ENCODE data around the gene NUFIP2.
"Not testable (repeated sequence)": the region's sequence is repeated elsewhere in the genome, so short reads cannot be mapped to it uniquely, and the experiment has no call there.

The NUFIP2 gene

DNA sequence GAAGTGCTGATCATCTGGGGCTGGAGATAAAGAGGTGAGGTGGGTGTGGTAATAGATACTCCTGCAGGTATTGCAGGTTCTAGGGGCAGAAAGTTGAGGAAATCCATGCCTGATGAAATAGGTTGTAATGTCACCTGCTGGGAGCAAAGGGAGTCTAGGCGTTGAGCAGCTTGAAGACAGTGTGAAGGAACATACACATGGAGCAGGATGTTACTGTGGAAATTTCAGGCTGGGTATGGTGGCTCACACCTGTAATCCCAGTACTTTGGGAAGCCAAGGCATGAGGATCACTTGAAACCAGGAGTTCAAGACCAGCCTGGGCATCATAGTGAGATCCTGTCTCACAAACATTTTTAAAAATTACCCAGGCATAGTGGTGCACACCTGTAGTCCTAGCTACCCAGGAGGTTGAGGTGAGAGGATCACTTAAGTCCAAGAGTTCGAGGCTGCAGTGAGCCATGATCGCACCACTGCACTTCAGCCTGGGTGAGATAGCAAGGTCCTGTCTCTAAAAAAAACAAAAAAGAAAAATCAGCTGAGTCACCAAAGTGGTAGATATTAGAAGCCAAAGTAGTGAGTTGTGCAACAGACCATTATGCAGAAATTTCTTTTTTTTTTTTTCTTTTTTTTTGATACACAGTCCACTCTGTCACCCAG, 56.3 kb downstream of the NUFIP2 start:
- DNase-seq, result no peak

DNA sequence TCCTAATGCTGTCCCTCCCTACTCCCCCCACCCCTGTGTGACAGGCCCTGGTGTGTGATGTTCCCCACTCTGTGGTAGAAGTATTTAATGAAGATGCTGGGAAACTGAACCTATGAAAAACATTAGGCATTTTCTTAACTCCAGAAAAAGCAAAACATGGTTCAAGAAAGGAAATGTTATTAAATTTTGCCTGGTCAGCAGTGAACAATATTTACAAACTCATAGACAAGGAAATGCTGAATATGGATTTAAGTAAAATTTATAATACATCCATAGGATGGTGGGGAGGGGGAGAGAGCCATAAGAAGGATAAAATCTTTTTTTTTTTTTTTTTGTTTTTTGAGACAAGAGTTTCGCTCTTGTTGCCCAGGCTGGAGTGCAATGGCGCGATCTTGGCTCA, 58.0 kb downstream of the NUFIP2 start:
- no peak for DNase-seq

DNA sequence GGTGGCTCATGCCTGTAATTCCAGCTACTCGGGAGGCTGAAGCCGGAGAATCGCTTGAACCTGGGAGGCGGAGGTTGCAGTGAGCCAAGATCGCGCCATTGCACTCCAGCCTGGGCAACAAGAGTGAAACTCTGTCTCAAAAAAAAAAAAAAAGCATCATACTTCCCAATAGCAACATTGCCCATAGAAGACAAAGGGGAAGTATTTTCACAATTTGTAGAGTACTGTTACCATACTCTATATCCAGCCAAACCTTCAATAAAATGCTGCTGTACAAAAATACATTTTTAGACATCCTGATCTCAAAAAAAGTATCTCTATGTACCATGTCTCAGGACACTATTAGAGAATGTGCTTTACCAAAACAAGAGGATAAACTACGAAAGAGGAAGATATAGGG, 59.0 kb downstream of the NUFIP2 start:
- not testable (repeated sequence) for DNase-seq

DNA sequence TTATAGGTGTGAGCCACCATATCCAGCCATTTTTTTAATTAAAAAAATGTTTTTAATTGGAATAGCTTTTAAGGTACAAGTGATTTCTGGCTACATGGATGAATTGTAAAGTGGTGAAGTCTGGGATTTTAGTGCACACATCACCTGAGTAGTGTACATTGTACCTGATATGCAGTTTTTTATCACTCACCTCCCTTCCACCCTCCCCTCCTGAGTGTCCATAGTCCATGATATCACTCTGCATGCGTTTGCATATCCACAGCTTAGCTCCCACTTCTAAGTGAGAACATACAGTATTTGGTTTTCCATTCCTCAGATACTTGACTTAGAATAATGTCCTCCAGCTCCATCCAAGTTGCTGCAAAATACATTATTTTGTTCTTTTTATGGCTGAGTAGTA, 60.6 kb downstream of the NUFIP2 start:
- DNase-seq, result no peak

DNA sequence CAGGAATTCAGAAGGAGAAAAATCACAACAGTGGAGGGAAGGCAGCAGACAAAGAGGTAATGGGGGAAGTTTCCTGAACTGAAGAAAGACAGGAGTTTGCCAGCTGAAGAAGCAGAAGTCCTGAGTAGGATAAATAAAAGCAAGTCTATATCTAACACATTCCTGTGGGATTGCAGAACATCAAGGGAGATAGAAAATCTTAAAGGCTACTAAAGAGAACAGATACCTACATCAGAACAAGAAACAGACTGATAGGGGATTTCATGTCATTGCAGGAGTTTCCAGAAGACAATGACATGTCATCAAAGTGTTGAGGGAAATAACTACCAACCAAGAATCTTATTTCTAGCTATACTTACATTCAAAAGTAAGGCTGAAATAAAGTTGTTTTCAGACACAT, 68.6 kb downstream of the NUFIP2 start:
- no peak for DNase-seq

DNA sequence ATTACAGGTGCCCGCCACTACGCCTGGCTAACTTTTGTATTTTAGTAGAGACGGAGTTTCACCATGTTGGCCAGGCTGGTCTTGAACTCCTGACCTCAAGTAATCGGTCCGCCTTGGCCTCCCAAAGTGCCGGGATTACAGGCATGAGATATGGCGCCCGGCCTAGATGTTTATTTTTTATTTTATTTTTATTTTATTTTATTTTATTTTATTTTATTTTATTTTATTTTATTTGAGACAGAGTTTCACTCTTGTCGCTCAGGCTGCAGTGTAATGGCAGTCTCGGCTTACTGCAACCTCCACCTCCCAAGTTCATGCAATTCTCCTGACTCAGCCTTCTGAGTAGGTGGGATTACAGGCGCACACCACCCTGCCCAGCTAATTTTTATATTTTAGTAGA, 72.6 kb downstream of the NUFIP2 start:
- not testable (repeated sequence) for DNase-seq

DNA sequence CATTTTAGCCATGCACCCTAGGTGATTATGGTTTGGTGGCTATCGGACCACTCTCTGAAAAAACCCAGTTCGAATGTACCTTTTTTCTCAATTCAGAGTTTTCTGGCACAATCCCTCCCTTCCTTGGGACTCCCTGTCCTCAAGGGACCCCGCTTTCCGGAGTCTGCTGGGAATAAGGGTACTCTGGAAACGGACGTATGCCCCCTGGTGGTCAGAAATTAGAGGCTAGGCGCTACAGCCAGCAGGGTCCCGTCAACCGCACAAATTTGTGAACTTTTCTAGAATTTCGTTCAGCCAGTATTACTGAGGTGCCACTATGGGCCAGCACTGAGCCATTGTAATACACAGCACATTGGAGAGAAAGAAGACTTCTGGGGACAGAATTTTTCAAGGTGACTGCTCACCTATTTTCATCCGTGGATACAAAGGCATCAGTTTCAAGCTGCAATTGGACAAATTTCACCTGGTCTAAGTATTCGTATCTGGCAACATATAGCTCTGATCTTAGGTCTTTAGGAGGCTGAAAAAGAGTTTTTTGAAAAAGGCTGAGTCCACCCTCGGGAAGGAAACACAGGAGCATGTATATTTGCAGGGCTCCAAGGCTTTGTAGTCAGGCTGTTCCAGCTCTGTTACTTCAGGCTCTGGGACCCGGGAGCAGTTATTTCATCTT, 74.4 kb downstream of the NUFIP2 start:
- peak; percentile 73 to 81 for DNase-seq

DNA sequence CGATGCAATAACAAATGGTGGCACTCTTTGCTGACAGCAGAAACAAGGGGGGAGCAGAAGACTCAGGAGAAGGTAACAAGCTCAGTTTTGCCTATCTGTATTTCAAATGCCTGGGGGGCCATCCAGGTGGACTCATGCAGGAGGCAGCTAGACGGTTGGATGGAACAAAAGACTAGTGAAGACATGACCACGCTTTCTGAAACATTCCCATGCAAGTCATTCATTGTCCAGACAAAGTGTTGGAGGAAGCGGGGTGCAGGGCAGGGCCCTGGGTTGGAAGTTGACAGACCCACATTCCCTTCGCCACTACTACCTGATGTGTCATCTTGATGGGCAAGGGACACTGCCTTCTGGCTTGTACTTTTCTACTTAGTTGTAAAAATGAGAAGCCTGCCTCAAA, 77.1 kb downstream of the NUFIP2 start:
- DNase-seq, result no peak

DNA sequence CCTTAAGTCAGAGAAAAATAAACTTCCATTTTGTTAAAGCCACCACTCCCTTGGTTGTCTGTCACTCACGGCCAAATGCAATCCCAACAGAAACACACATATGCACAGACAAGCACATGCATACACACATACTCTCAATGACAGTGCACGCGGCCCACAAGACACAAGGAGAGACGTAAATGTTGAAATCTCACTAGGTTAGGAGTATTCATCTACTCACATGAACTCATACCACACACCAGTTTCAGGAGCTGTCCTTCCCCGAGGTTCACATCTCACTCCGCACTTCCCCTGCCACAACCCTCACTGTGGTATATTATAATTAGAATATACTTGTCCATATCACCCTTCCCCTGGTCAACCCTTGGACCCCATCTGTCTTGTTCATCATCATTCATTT, 77.8 kb downstream of the NUFIP2 start:
- DNase-seq, result no peak

DNA sequence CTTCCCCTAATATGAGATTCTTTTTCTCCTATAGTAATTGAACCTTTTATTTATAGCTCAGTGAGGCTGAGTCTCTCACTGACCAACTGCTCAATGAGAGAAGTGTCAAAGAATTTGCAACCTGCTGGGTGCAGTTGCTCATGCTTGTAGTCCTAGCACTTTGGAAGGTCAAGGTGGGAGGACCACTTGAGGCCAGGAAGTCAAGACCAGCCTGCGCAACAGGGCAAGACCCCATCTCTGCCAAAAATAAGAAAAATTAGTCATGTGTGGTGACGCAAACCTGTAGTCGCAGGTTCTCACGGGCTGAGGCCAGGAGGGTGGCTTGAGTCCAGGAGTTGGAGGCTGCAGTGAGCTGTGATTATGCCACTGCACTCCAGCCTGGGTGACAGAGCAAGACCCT, 78.2 kb downstream of the NUFIP2 start:
- DNase-seq, result no peak

DNA sequence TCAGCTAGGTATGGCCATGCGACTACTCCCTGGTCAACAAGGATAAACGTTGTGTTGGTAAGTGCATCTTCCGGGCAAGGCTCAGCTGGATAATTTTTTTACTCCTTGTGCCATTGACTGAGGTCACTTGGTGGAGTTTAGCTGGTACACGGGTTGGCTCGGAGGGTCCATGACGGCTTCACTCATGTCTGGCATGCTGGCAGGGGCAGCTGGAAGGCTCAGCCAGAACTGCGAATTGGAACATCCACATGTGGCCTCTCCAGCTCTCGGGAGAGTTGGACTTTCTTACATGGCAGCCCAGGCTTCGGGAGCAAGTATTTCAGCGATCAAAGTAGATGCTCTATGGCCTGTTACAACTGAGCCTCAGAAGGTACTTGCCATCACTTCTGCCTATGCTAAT, 78.8 kb downstream of the NUFIP2 start:
- no peak for DNase-seq

DNA sequence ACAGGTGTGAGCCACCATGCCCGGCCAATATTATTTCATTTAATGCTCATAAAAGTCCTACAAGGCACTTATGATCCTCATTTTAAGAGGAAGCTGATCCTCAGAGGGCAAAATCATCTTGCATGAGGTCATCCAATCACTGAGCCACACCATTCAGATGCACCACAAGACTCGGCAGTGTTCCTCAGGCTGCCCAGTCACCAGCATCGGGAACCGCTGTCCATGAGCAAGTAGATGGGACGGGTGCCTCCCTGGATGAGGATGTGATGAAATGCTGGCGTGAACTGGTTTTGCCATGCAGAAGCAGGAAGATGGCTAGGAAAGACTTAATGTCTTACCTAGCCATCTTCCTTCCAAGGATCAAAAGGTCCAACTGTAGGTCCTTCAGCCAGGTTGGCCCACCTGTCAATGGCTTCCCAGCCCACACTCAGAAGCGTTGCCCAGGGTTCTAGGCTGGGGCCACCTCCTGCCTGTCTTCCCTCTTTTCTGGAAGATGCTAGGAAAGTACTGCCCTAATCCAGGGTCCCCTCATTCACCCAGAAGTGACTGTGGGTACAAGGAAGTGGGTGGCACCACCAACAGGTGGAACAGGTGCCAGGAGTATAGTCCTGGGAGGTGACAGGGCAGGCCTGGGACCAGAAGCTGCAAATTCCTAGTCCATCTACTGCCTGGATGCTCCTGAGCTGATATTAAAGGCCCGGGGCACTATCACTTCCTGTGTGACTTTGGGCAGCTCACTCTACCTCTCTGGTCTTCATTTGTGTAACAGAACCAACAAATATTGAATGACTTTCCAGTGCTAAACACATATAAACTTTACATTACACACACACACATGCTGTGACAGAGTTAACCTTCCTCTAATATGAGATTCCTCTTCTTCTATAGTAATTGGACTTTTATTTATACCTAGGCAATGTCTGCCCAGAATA, 79.5 kb downstream of the NUFIP2 start:
- no peak for DNase-seq

DNA sequence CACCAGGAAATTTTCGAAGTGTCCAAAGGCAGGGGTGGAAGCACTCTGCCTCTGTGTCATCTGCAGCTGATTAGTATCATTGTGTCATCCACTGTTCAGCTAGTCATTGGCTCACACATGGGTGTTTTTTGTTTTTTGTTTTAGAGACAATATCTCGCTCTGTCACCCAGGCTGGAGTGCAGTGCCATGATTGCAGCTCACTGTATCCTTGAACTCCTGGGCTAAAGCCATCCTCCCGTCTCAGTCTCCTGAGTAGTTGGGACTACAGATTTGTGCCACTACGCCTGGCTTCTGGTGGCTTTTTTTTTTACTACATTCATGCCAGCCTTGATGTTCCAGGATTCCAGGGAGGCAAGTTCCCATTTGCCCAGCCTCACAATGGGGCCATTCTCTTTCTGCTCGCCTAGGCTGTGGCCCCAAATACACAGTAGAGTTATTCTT, 81.2 kb downstream of the NUFIP2 start:
- no peak for DNase-seq

DNA sequence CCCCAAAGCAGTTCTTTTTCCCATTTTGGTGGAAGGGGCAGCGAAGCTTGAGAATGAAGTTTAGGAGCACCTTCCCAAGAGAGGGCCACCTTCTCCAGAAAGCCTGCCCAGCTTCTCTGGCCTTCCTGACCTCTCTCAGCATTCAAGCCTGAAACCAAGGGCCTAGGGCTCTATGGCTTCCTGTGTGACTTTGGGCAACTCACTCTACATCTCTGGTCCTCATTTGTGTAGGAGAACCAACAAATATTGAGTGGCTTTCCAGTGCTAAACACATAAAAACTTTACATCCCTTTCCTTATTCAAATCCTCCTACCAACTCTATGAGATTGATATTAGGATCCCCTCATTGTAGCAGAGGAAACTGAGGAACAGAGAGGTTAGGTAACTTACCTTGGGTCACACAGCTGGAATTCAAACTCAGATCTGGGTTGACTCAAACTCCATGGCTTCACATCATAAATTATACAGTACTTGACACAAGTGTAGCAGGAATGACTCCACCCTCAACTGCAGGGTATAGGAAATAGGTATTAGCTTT, 81.8 kb downstream of the NUFIP2 start:
- DNase-seq, result no peak

DNA sequence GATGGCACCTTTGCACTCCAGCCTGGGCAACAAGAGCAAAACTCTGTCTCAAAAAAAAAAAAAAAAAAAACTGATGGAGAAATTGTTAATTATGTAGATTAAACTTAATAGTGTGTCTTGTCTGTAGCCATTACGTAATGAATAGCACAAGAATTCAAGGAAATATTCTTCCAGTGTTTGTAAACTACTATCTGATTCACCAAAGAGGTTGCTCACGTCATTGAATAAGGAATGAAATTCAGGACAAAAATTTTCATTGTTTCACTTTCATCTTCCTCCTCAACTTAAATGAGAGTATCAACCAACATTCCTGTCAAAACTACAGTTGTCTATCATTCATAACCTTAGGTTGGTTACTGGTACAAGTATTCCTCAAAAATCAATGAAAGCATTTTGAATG, 83.1 kb downstream of the NUFIP2 start:
- no peak for DNase-seq

DNA sequence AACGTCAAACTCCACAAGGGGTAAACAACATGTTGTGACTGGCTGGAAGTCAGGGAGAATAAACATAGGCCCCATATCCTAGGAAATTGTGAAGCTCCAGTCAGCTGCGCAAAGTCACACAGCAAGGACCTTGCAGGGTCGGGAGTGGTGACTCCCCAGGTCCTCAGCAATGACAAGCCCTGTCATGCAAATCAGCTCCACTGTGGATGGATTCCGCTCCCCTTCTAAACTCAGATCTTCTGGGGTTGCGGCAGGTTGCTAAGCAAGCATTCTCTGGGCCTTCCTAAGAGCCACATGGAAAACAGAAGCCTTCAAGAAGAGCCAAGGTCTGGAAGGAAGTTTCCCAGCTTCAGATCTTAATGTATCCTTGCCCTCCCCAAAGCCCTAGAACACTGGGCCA, 84.9 kb downstream of the NUFIP2 start:
- DNase-seq, result no peak

DNA sequence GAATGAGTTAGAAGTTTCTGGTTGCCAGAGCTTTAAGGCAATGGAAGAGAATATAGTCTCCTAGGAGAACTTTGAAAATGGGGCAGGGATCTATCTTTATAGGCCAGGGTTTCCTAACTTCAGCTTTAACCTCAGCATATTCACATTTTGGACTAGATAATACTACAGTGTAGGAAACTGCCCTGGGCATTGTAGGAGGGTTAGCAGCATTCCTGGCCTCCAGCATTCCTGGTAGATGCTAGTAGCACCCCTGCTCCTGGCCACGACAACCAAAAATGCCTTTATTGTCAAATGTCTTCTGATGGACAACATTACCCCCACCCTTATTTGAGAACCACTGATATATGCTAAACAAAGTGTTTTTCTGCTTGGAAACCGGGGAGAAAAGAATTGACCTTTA, 86.0 kb downstream of the NUFIP2 start:
- no peak for DNase-seq

Measured in activated CD4-positive, alpha-beta T cell treated with anti-CD3 and anti-CD28 coated beads, Interleukin-2, amount 50 U/mL, for 48 hours (primary cell).